HG03066 (cell line): ENCODE results near the gene FAM81B.
"Not testable (repeated sequence)": the region's sequence is repeated elsewhere in the genome, so short reads cannot be mapped to it uniquely, and the experiment has no call there.

Source experiments
- ATAC-seq: cut with Tn5 transposase; IDR thresholded peaks from one replicate; pipeline ENCODE4 v1.9.1; 2021; ENCODE audit warnings: low read depth; ENCODE audit not compliant: unreplicated experiment

The FAM81B gene, protein sequence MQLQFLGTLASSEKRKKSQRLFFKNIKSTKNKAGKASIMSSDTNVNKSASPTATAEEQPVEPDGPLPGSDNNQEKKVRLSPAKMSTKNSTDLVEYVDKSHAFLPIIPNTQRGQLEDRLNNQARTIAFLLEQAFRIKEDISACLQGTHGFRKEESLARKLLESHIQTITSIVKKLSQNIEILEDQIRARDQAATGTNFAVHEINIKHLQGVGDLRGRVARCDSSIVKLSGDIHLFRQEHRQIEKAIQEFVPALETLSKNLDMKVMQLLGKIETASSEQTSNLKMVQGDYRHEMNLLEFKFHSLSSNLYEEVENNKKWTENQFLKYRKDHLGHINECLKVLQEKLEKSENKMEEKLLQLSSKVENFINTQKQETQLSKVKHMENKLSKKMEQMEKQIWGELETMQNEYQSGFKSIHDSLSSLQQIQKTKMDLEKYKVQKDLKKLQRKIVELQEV

DNA sequence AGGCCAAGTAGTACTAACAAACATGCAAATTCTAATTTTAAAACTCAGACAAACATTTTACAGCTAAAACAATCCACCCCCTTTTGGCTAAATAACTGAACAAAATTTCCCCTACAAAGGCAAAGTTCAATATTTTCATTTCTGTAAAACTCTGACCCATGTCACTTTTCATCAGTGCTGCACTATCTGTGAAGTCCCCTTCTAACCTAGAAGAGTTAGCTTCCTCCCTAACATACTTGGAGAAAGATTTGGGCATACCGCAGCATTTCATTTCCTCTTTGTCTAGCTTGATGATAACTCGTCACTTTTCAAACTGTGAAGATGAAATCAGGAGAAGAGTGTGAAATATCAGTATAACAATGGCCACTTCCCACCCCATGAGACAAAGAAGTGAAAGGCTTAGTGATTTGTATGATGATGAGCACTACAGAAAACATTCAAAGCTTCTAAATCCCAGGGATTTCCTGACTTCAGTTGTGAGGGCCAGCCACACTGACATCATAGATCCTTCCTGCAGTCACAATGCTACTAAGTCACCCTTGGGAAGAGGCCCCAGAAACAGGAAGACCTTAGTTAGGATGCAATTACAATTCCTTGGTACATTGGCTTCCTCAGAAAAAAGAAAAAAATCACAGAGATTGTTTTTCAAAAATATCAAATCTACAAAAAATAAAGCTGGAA lies at the start of gene FAM81B:
Gene FAM81B (plus strand): TSS at position 555 of the 681 bp plus-strand sequence. CDS start 24 bp downstream, at position 579.
- no peak for ATAC-seq

DNA sequence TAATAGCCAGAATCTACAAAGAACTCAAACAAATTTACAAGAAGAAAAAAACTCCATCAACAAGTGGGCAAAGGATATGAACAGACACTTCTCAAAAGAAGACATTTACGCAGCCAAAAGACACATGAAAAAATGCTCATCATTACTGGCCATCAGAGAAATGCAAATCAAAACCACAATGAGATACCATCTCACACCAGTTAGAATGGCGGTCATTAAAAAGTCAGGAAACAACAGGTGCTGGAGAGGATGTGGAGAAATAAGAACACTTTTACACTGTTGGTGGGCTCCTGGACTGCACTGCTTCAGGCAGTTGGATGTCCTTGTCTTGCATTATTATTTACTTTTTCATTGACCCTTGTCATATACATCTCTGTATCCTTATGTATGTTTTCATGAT lies 49.7 kb upstream of the FAM81B start:
- not testable (repeated sequence) for ATAC-seq

DNA sequence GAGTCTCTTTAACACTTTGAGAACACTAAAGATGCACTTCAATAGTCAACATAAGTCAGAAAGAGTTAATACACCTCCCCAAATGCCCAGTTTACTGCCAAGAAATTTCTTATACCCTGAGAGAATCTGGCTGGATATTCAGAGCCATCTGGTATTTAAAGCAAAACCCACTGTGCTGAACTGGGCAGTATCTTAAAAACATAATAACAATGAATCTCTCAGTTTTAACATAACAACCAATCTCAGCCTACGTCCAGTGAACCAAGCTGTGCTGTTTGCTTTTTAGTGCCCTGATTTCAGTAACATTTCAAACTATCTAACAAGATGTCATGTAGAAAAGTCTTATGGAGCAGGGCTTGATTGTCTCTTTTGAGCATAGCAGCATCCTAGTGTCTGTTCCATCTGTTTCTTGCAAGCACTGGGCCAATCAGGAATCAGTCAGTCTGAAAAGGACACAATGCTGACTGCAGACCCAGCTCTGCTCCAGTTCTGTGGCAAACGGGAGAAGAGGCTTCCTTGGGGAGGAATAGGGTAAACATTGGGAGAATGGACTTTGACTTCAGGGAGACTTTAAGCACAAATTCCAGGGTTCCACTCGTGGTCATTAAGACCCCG lies 43.6 kb upstream of the FAM81B start:
- no peak for ATAC-seq

DNA sequence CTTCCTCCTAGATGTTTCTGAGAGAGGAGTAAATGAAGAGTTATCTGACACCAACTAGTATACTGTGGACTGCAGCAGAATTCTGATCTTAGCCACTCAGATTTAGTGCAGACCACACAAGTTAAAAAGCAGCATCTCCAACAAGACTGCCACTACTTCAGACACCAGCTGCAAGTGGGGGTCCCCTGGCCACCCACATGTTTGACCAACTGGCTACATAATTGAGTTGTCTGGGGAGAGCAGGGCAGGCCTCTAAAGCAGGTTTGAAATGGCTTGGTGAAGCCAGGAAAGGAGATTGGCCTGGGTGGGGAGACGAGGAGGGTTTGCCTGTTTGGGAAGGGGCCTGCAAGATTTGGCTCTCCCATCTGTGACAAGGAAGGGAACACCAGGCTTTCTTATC lies 40.5 kb upstream of the FAM81B start:
- no peak for ATAC-seq

- no peak for ATAC-seq
Measured at GRCh38 chr5:95352691-95353090, 38.5 kb upstream of the FAM81B start.

DNA sequence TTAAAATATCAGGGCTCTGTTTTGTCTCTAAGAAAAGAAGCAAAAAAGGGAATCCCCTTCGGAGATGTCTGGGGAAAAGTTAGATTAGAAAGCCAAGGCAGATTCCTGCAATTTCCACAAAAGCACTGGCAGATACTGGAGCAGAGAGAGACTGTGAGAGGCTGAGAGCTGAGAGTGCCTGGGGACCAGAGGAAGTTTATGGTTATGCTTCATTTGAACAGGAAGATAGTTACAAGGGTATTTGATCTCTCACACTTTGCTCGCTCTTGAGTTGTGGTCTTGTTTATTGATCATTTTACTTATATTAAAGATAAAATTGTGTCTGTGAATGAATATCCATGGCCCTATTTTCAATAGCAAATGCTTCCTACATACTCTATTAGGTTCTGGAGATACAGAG lies 32.8 kb upstream of the FAM81B start:
- ATAC-seq, result no peak

GRCh38 chr5:95358848-95359247 lies 32.3 kb upstream of the FAM81B start:
- ATAC-seq, result no peak

DNA sequence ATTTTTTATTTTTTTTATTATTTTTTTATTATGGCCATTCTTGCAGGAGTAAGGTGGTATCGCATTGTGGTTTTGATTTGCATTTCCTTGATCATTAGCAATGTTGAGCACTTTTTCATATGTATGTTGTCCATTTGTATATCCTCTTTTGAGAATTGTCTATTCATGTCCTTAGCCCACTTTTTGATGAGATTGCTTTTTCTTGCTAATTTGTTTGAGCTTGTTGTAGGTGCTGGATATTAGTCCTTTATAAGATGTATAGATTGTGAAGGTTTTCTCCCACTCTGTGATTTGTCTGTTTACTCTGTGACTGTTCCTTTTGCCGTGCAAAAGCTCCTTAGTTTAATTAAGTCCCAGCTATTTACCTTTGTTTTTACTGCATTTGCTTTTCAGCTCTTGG lies 30.5 kb upstream of the FAM81B start:
- not testable (repeated sequence) for ATAC-seq

- ATAC-seq, result no peak
Measured at GRCh38 chr5:95365302-95366095, 25.7 kb upstream of the FAM81B start.

- no peak for ATAC-seq
Measured at GRCh38 chr5:95369782-95370181, 21.4 kb upstream of the FAM81B start.

- ATAC-seq, result no peak
Measured at GRCh38 chr5:95374061-95374460, 17.1 kb upstream of the FAM81B start.

DNA sequence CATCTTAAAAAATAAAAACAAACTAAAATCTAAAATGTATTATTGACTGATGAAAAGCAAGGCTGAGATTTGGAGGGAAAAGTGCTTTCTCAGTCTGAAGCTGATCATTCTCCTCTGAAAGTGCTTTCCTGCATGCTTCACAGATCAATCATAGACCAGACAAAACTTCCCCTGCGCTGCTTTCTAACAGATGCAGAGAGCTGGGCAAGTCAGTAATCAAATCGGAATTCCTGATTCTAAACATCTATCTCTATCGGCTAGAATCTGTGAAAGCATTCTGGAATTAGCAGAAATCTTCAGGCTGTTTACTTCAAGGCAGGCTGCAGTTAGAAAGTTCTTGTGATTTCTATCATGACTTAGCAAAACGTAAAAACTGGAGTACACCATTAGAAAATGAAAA lies 15.6 kb upstream of the FAM81B start:
- no peak for ATAC-seq

- no peak for ATAC-seq
Measured at GRCh38 chr5:95379133-95379532, 12.0 kb upstream of the FAM81B start.

- no peak for ATAC-seq
Measured at GRCh38 chr5:95380103-95380628, 11.0 kb upstream of the FAM81B start.

DNA sequence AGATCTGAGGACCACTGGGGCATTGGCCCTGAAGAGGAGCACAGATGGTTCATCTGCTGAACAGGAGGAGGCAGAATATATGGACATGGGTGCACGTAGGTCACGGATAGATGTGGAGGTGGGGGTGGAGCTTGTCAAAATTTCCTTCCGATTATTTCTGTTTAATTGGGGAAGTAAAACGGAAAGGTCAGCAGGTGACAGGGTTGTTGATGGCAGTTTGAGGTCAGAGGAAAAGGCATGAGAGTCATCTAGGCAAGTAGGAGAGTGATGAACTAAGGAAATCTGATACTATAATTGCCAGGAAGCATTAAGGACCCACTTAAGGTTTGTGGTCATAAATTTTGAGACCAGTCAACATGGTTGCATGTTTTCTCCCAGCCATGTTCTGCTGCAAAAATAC lies 8.4 kb upstream of the FAM81B start:
- no peak for ATAC-seq

DNA sequence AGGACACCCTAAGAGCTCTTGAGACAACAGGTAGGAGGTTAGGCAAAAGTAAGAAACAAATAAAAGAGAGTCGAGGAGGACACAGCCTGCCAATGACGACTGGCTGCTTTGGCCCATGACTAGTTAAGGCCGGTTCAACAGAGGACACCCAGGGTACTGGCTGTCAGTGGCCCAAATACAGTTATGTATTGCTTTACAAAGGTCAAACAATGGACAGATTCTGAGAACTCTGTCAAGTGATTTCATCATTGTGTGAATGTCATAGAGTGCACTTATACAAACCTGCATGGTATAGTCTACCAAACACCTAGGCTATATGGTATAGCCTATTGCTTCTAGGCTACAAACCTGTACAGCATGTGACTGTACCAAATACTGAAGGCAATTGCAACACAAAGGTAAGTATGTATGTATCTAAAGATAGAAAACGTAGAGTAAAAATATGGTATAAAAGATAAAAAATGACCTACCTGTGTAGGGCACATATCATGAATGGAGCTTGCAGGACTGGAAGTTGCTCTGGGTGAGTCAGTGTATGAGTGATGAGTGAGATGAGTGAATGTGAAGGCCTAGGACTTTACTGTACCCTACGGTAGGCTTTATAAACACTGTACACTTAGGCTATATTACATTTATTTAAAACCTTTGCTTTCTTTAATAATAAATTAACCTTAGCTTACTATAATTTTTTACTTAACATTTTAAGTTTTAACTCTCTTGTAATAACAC lies 6.5 kb upstream of the FAM81B start:
- ATAC-seq, result no peak

DNA sequence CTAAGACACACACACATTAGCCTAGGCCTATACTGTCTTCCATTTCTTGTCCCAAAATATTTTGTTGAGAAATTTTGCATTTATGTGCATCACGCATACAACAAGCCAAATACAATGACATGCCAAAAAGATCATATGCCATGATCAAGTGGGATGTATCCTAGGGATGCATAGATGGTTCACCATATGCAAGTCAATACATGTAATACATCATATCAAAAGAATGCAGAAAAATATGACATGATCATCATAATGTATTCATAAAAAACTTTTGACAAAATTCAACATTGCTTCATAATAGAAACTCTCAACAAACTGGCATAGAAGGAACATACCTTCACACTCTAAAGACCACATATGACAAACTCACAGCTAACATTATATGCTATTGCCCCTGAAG lies 5.8 kb upstream of the FAM81B start:
- no peak for ATAC-seq

DNA sequence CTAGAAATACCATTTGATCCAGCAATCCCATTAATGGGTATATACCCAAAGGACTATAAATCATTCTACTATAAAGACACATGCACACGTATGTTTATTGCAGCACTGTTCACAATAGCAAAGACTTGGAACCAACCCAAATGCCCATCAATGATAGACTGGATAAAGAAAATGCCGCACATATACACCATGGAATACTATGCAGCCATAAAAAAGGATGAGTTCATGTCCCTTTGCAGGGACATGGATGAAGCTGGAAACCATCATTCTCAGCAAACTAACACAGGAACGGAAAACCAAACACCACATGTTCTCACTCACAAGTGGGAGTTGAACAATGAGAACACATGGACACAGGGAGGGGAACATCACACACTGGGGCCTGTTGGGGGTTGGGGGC lies 799 bp downstream of the FAM81B start:
- ATAC-seq, result not testable (repeated sequence)

DNA sequence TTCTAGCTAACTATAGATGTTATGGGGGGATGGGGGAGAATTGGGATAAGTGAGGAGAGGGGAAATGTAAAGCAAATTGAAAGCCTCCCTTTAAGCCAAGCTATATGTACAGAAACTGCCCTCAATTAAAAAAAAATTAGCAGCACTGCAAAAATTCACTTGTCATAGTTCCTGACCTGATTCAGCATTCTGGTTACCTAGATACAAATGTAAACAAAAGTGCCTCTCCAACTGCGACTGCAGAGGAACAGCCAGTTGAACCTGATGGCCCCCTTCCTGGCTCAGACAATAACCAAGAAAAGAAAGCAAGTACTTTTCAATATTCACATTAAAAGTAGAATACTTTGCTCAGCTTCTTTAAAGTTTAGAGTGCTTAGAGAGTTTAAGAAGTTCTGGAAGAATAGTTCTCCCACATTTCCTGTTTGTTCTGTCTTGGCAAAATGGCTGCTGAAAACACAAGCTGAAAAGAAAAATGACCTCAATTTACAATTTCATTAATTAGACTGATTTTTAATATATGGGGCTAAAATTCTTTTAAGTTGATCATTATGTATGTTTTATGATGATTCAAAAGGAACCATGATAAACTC lies 1.5 kb downstream of the FAM81B start:
- no peak for ATAC-seq
